DMS79 treated with DMSO at 0.1 percent for 48 hours (cell line): ENCODE measurements around the gene CTNNBIP1.

Source experiments
- DNase-seq: peaks from one replicate; lab custom pipeline; 2025; lab: John Stamatoyannopoulos, UW

The CTNNBIP1 gene

GRCh38 chr1:9877962-9878361, 32.1 kb downstream of the CTNNBIP1 start:
- DNase-seq, result no peak

- no peak for DNase-seq
These were observed 34.5 kb downstream of the CTNNBIP1 start for GRCh38 chr1:9875636-9876000.

- DNase-seq, result peak; percentile 83
These were observed 35.0 kb downstream of the CTNNBIP1 start for GRCh38 chr1:9874959-9875635.

GRCh38 chr1:9874412-9874811, 35.7 kb downstream of the CTNNBIP1 start:
- no peak for DNase-seq

- no peak for DNase-seq
These were observed 36.1 kb downstream of the CTNNBIP1 start for GRCh38 chr1:9873992-9874391.

GRCh38 chr1:9873385-9873784, 36.7 kb downstream of the CTNNBIP1 start:
- DNase-seq, result no peak

- DNase-seq, result no peak
These were observed 37.5 kb downstream of the CTNNBIP1 start for GRCh38 chr1:9872430-9873165.

GRCh38 chr1:9871707-9872425, 38.2 kb downstream of the CTNNBIP1 start:
- DNase-seq, result no peak

- DNase-seq, result no peak
These were observed 39.0 kb downstream of the CTNNBIP1 start for GRCh38 chr1:9871021-9871420.

GRCh38 chr1:9870572-9870971, 39.5 kb downstream of the CTNNBIP1 start:
- DNase-seq, result no peak

- no peak for DNase-seq
These were observed 40.2 kb downstream of the CTNNBIP1 start for GRCh38 chr1:9869831-9870251.

GRCh38 chr1:9868244-9868590, 41.9 kb downstream of the CTNNBIP1 start:
- no peak for DNase-seq

GRCh38 chr1:9867408-9868243, 42.4 kb downstream of the CTNNBIP1 start:
- DNase-seq, result peak; percentile 64

GRCh38 chr1:9866836-9867235, 43.2 kb downstream of the CTNNBIP1 start:
- DNase-seq, result no peak

GRCh38 chr1:9865724-9866123, 44.3 kb downstream of the CTNNBIP1 start:
- peak; percentile 20 for DNase-seq

GRCh38 chr1:9863371-9863770, 46.7 kb downstream of the CTNNBIP1 start:
- no peak for DNase-seq

- DNase-seq, result no peak
These were observed 48.7 kb downstream of the CTNNBIP1 start for GRCh38 chr1:9861360-9861759.

- no peak for DNase-seq
These were observed 49.2 kb downstream of the CTNNBIP1 start for GRCh38 chr1:9860887-9861286.

GRCh38 chr1:9859281-9860014, 50.6 kb downstream of the CTNNBIP1 start:
- DNase-seq, result no peak

GRCh38 chr1:9858293-9859035, 51.6 kb downstream of the CTNNBIP1 start:
- DNase-seq, result no peak

GRCh38 chr1:9855186-9855585, 54.9 kb downstream of the CTNNBIP1 start:
- no peak for DNase-seq
